HCT116 (cell line): Measurements from ENCODE around the gene ADCY2. TPM values are rescaled to one million over a fixed set of nuclear protein-coding genes. Genes with fewer than 3 reads are reported as not detected.

Source experiments
- ATAC-seq: fragments of 200-7000 bp; cut with Tn5 transposase; 2 replicates; pipeline ENCODE4 v1.9.1; 2020; ENCODE audit warnings: mild to moderate bottlenecking, moderate library complexity
- BruUV-seq: library from RNA; stranded (reverse); fragments of 400-500 nt; replicated peaks from 2 replicates; lab custom pipeline; 2021; lab: Mats Ljungman, UMichigan
- CTCF ChIA-PET: fragments of 300-600 bp; sonication (Branson Sonifier 250); formaldehyde crosslinking; loops from one replicate; lab custom pipeline; 2021; ENCODE audit warnings: antibody characterized with exemption; lab: Charles Lee
- POLR2A ChIA-PET: fragments of 300-600, 350-600 bp; sonication (Branson Sonifier 250); formaldehyde crosslinking; loops from one replicate; lab custom pipeline; 2021; ENCODE audit warnings: antibody characterized with exemption; lab: Charles Lee
- RAD21 ChIA-PET, 2 experiments: fragments of 300-600 bp; sonication (Branson Sonifier 250); formaldehyde crosslinking; loops; one replicate each; lab custom pipeline; 2023; ENCODE audit warnings: low total read pairs in 2 of 2; ENCODE audit not compliant: uncharacterized antibody in 2 of 2, unreplicated experiment in 2 of 2, low non-redundant PET in 1 of 2; lab: Charles Lee
- DNase-seq: peaks from one replicate; pipeline ENCODE4 v3.0.0-alpha.2; 2010; ENCODE audit warnings: low read depth, low spot score
- H2AFZ ChIP-seq: fragments of 200-600 bp; shearing (Covaris generic), sonication (generic); 2 replicates; pipeline ENCODE4 v1.6.1; 2017; ENCODE audit warnings: low read depth, mixed run types, mixed read lengths, antibody characterized with exemption, low read length; ENCODE audit not compliant: poor library complexity, severe bottlenecking
- H3K27ac ChIP-seq: 2 replicates; pipeline ENCODE4 v1.5.1; 2012; ENCODE audit warnings: low read depth, low read length
- H3K27me3 ChIP-seq: fragments of 200-600 bp; sonication (generic); 2 replicates; pipeline ENCODE4 v1.6.1; 2016; ENCODE audit warnings: mixed run types, low read length, mixed read lengths; ENCODE audit not compliant: insufficient read depth
- H3K36me3 ChIP-seq, 2 experiments: fragments of 200-500 bp in 1 of 2; fragments of 200-600 bp in 1 of 2; sonication (Bioruptor generic) in 1 of 2; sonication (generic) in 1 of 2; 2 replicates each; pipeline versions ENCODE4 v1.5.1 to v1.6.1; 2014 to 2016; ENCODE audit warnings: low read length in 2 of 2, inconsistent platforms in 1 of 2, mixed read lengths in 1 of 2, mixed run types in 1 of 2; ENCODE audit not compliant: insufficient read depth in 2 of 2, control insufficient read depth in 1 of 2
- H3K4me1 ChIP-seq, 2 experiments: fragments of 200-600 bp in 1 of 2; sonication (generic) in 1 of 2; 2 replicates each; pipeline versions ENCODE4 v1.5.1 to v1.6.1; 2012 to 2017; ENCODE audit warnings: low read length in 2 of 2, inconsistent platforms in 1 of 2, mild to moderate bottlenecking in 1 of 2, mixed read lengths in 1 of 2, mixed run types in 1 of 2, moderate library complexity in 1 of 2; ENCODE audit not compliant: insufficient read depth in 2 of 2, control insufficient read depth in 1 of 2
- H3K4me2 ChIP-seq: fragments of 200-600 bp; sonication (generic); 2 replicates; pipeline ENCODE4 v1.6.1; 2017; ENCODE audit warnings: mixed run types, low read length, mixed read lengths
- H3K4me3 ChIP-seq, 2 experiments: fragments of 200-600 bp in 1 of 2; sonication (generic) in 1 of 2; replicated peaks in 1 of 2; 2 replicates each; pipeline ENCODE4 v1.5.1; 2011 to 2016; ENCODE audit warnings: low read length in 2 of 2, control low read depth in 1 of 2, low read depth in 1 of 2, mild to moderate bottlenecking in 1 of 2, mixed read lengths in 1 of 2, mixed run types in 1 of 2
- H3K79me2 ChIP-seq: fragments of 200-600 bp; sonication (generic); 2 replicates; pipeline ENCODE4 v1.6.1; 2017; ENCODE audit warnings: mild to moderate bottlenecking, mixed run types, low read length, moderate library complexity, mixed read lengths; ENCODE audit not compliant: insufficient read depth
- H3K9ac ChIP-seq: fragments of 200-600 bp; sonication (generic); 2 replicates; pipeline ENCODE4 v1.6.1; 2016; ENCODE audit warnings: low read length, mixed read lengths
- H3K9me2 ChIP-seq: fragments of 200-600 bp; sonication (generic), shearing (Covaris generic); 2 replicates; pipeline ENCODE4 v1.6.1; 2017; ENCODE audit warnings: mixed run types, mild to moderate bottlenecking, moderate library complexity; ENCODE audit not compliant: insufficient read depth
- H3K9me3 ChIP-seq, 2 experiments: fragments of 200-500 bp in 1 of 2; fragments of 200-600 bp in 1 of 2; sonication (Bioruptor generic) in 1 of 2; sonication (generic) in 1 of 2; 2 replicates each; pipeline ENCODE4 v1.6.1; 2014 to 2017; ENCODE audit warnings: low read length in 2 of 2, mixed read lengths in 2 of 2, inconsistent platforms in 1 of 2, low read depth in 1 of 2, mild to moderate bottlenecking in 1 of 2, mixed run types in 1 of 2, moderate library complexity in 1 of 2; ENCODE audit not compliant: control insufficient read depth in 1 of 2, insufficient read depth in 1 of 2
- H4K20me1 ChIP-seq: fragments of 200-600 bp; sonication (generic), shearing (Covaris generic); 2 replicates; pipeline ENCODE4 v1.6.1; 2017; ENCODE audit warnings: mixed run types, mild to moderate bottlenecking, moderate library complexity; ENCODE audit not compliant: insufficient read depth
- ELF1 ChIP-seq: IDR thresholded peaks from 2 replicates; pipeline ENCODE4 v1.6.1; 2012; ENCODE audit warnings: low read depth, borderline replicate concordance
- EZH2phosphoT487 ChIP-seq: fragments of 200-600 bp; IDR thresholded peaks from 2 replicates; pipeline ENCODE4 v1.6.1; 2018; ENCODE audit warnings: antibody characterized with exemption, borderline replicate concordance
- FOSL1 ChIP-seq: IDR thresholded peaks from 2 replicates; pipeline ENCODE4 v1.6.1; 2012; ENCODE audit warnings: low read depth
- POLR2AphosphoS5 ChIP-seq: IDR thresholded peaks from 2 replicates; pipeline ENCODE4 v1.6.1; 2011; ENCODE audit warnings: mild to moderate bottlenecking, low read depth, low read length, moderate library complexity
- RAD21 ChIP-seq: IDR thresholded peaks from 2 replicates; pipeline ENCODE4 v1.6.1; 2012; ENCODE audit warnings: low read depth, mild to moderate bottlenecking
- REST ChIP-seq: IDR thresholded peaks from 2 replicates; pipeline ENCODE4 v1.6.1; 2012; ENCODE audit warnings: low read depth
- SIN3A ChIP-seq: IDR thresholded peaks from 2 replicates; pipeline ENCODE4 v1.6.1; 2012; ENCODE audit warnings: low read depth
- YY1 ChIP-seq: IDR thresholded peaks from 2 replicates; pipeline ENCODE4 v1.6.1; 2011; ENCODE audit warnings: low read length, low read depth, moderate library complexity, mild to moderate bottlenecking; ENCODE audit not compliant: insufficient replicate concordance; ENCODE audit errors: extremely low read depth
- ZFX ChIP-seq: fragments of 450-650 bp; IDR thresholded peaks from 2 replicates; pipeline ENCODE4 v1.6.1; 2017
- intact Hi-C: fragments of 100-400 bp; cut with micrococcal nuclease; formaldehyde crosslinking; loops from 2 replicates; pipeline ENCODE4 v1.10.0; 2022
- total RNA-seq: library from RNA; stranded (reverse); gene quantifications from one replicate; pipeline ENCODE4 v1.2.1, GENCODE V29; 2021; ENCODE audit not compliant: unreplicated experiment
- TF ChIP-seq, protein P1 (sequence below): IDR thresholded peaks from 2 replicates; pipeline ENCODE4 v1.6.1; 2012

The ADCY2 gene
- total RNA-seq, 1 experiment from 2014 or later = 0.15 TPM

GRCh38 chr5:7394889-7395431, 978 bp upstream of the ADCY2 start:
- TF ChIP-seq, protein P1, sequence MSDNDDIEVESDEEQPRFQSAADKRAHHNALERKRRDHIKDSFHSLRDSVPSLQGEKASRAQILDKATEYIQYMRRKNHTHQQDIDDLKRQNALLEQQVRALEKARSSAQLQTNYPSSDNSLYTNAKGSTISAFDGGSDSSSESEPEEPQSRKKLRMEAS = no peak
- TF ChIP-seq RAD21 (no peak), EZH2phosphoT487 (no peak)
- no peak for ATAC-seq

GRCh38 chr5:7395432-7395946, 449 bp upstream of the ADCY2 start:
- no peak for DNase-seq
- intact Hi-C loops = no loop called here
- H3K4me2 ChIP-seq = no peak overlapping the region
- BruUV-seq = no TSS peak
- no peaks in the 10 kb centered on the region for H3K79me2 ChIP-seq
- H3K4me3 ChIP-seq = no peak overlapping the region
- H3K4me1 ChIP-seq = no peaks in the 10 kb centered on the region
- CTCF ChIA-PET = no interaction called here
- H3K27ac ChIP-seq = no peak overlapping the region
- peaks cover 3% of the 10 kb centered on the region in 2 experiments; a peak in 2 of 4 replicates for H3K9me3 ChIP-seq
- no peak for ATAC-seq
- no peaks in the 10 kb centered on the region for H3K36me3 ChIP-seq
- H3K9ac ChIP-seq = no peak overlapping the region
- TF ChIP-seq SIN3A = no peak
- TF ChIP-seq REST = no peak
- TF ChIP-seq ZFX = no peak
- no peak for TF ChIP-seq EZH2phosphoT487
- TF ChIP-seq FOSL1 = no peak
- no peak for TF ChIP-seq YY1
- no peak for TF ChIP-seq POLR2AphosphoS5
- TF ChIP-seq RAD21 = no peak
- no peak for TF ChIP-seq ELF1
- H3K27me3 ChIP-seq = no peaks in the 10 kb centered on the region
- no peak overlapping the region for H2AFZ ChIP-seq
- no peaks in the 10 kb centered on the region for H3K9me2 ChIP-seq
- RAD21 ChIA-PET = no interaction called here
- no peaks in the 10 kb centered on the region for H4K20me1 ChIP-seq
- POLR2A ChIA-PET = no interaction called here

More at GRCh38 chr5:7394889-7395431, 978 bp upstream of the ADCY2 start:
- DNase-seq = no peak
- BruUV-seq = no TSS peak
- Histone ChIP-seq H3K79me2 (no peaks in the 10 kb centered on the region), H3K4me2 (no peak overlapping the region), H3K9ac (no peak overlapping the region), H3K9me2 (no peaks in the 10 kb centered on the region), H3K36me3 (no peaks in the 10 kb centered on the region), H3K27me3 (no peaks in the 10 kb centered on the region), H4K20me1 (no peaks in the 10 kb centered on the region), H3K27ac (no peak overlapping the region), H3K4me3 (no peak overlapping the region), H2AFZ (no peak overlapping the region), H3K4me1 (no peaks in the 10 kb centered on the region), H3K9me3 (peaks cover 0 to 3% of the 10 kb centered on the region in 2 experiments; a peak in 2 of 4 replicates)
- CTCF ChIA-PET = no interaction called here
- intact Hi-C loops = no loop called here
- RAD21 ChIA-PET = no interaction called here
- POLR2A ChIA-PET = no interaction called here
